GM18867 (cell line): ENCODE measurements around the gene HOMER1.
"Not testable (repeated sequence)": the region's sequence is repeated elsewhere in the genome, so short reads cannot be mapped to it uniquely, and the experiment has no call there.

Source experiments
- ATAC-seq: cut with Tn5 transposase; IDR thresholded peaks from one replicate; pipeline ENCODE4 v1.9.1; 2021; ENCODE audit warnings: mild to moderate bottlenecking, moderate library complexity; ENCODE audit not compliant: unreplicated experiment

HOMER1 gene

DNA sequence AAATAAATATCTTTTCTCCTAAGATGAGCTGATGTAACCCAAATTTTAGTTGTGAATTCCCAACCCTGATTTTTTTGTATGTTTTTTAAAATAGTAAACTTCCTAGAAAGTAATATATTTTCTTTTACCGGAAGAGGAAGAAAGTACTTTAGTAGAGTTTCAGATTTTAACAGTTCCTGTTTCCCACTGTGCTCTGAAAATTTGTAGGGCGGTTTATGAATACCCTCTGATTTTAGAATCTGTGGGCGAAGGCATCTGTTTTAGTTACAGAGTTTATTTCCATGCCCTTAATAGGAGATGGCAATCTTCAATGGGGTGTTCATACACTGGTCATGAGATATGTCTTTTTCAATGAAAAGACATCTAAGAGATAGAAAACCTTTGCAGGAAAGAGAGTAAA, 3.7 kb upstream of the HOMER1 start:
- no peak for ATAC-seq

DNA sequence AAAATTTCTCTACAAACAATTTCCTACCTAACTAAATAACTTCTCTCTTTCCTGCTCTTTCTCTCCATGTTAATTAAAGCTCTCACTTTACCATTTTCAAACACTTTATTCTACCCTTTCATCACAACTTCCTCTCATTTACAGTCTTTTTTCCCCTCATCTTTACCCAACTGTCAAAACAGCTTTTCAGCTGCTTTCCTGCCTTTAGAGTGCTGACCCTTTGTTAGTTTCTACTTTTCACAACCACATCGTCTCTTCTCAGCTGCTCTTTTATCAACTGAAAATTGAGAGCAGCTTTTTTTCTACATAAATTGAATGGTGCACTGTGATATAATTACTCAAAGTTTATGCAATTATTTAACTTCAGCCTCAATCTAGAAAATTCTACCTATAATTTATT, 3.1 kb upstream of the HOMER1 start:
- ATAC-seq = no peak

DNA sequence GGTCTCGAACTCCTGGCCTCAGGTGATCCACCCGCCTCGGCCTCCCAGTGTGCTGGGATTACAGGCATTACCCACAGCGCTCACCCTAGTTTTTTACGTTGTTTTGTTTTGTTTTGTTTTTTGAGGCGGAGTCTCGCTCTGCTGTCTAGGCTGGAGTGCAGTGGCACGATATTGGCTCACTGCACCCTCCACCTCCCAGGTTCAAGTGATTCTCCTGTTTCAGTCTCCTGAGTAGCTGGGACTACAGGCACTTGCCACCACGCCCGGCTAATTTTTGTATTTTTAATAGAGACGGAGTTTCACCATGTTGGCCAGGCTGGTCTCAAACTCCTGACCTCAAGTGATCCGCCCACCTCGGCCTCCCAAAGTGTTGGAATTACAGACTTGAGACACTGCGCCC, 2.4 kb upstream of the HOMER1 start:
- not testable (repeated sequence) for ATAC-seq

DNA sequence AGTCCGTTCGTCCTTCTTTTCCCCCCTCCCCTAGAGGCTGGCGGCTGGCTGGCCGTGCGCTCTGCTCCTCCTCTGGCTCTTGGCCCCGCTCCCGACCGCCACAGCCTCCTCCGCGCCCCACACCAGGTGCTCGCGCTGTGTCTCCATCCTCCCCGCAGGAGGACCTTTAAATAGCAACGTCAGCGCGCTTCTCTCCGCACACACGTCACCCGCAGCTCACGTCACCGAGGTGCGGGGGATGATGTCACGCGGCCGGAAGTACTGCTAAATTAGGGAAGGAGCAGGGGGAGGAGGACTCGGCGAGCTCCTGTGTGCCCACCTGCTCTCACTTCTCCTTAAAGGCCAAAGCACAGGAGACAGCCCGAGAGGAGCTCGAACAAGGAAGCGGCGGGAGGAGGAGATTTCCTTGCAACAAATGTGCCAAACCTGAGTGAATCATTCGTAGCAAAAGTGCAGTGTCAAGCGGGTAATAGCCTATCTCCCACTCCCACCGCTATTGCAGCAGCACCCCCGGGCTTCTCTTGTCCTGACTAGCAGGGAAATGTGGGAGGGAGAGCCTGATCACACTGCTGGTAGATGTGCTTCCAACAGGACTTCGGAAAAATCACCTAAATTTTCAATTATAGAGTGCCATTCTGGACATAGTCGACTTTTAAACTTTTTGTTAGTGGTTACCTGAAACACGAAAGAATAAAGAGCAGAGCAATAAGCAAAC, 614 bp upstream of the HOMER1 start:
- peak; percentile 85 for ATAC-seq

DNA sequence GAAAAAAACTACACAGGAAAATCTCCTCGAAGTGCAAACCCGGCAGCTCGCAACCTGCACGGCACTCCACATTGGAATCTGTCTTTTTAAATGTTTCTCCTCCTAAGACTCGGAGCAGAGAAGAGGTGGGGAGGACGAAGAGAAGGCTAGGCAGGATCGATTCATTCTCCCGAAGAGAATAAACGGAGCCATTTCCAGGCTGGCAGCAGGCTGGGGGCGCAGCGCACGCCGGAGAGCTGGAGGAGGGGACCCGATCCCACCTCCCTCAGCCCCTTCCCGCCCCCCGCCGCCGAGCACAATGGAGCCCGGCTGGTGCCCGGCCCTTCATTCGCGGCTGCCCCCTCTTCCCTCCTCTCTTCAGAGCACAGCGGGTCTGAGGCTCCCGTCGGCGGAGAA, 628 bp downstream of the HOMER1 start:
- no peak for ATAC-seq

DNA sequence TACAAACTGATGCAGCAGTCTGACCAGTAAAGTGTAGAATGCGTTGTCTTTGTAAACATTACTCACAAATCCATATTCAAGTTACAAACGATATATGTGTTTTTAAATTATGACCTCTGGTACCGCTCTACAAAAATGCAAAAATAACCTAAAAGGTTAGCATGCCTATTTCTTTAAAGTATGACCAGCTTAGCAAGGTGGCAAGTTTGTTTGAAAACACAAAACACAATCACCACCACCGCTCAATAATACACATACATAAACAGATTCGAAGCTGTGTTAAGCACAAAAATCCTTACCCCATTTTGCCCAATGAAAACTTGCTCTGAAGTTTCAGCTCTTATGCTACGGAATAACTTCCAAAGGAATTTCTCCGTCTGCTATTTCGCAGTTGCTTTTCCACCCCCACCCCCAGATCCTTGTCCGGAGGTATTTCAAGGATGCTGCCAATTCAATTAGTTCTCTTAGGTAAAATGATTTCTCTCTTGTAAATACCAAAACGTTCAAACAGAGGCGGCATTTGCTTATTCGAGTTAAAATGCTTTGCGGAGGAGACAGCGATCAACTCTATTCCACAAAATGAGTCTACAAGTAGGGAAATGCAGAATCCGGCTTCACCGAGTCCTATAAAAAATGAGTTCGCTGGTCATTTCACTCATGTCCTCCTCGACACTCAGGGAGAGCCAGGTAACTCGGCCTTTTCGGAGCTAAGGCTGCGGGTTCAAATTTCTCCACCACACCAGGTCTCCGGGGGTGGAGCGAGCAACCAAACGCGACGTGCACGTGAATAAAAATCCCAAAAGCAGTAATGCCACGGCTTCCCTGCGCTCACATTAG, 1.2 kb downstream of the HOMER1 start:
- ATAC-seq = no peak

DNA sequence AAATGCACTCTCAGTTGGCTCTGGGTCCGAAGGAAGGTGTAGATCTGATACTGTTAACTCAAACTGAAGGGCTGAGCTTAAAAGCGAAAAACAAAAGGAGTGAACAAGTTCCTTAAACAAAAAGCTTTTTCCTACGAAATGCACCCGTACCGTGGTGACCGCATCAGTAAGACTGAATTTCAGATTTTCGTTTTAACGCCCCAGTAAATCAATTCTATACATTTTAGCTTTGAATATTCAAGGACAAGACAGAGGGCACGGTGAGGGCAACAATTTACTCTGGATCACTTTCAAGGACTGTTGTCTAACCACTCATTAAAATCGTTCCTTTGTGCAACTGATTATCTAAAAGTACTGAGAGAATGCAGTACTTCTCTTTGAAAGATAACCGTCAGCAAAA, 1.9 kb downstream of the HOMER1 start:
- no peak for ATAC-seq

DNA sequence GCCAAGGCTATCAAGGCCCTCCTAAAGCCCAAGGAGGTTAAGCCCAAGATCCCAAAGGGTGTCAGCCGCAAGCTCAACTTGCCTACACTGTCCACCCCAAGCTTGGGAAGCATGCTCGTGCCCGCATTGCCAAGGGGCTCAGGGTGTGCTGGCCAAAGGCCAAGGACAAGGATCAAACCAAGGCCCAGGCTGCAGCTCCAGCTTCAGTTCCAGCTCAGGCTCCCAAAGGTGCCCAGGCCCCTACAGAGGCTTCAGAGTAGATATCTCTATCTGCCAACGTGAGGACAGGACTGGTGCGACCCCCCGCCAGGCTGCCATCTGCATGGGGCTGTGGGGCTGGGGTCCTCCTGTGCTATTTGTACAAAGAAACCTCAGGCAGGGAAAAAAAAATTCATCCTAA, 3.3 kb downstream of the HOMER1 start:
- no peak for ATAC-seq

DNA sequence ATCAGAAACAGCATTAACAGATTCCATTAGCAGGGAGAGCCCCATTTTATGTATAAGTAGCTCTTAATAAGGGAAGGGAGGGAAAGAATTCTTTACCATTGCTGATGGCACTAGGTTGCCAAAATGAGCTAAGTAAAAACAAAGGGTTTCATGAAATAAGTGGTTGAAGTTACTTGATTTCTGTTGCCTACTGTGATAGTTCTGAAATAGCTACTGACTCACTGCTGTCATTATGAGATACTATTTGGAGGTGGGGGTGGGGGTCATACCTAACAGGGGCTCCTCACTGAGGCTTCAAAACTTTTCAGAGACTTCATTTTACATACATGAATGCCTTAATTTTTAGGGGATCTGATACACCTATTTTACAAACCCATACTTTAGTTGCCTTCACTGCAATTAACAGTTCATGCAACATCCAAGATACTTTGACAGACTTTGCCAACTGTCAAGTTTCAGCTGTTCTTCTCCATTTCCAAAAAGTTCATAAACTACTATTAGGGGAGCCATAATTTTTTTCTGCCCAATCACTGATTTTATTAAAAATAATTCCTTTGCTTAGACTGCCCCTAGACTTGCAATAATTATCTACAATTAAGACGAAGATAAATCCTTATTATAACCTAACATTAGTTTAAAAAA, 4.6 kb downstream of the HOMER1 start:
- no peak for ATAC-seq

DNA sequence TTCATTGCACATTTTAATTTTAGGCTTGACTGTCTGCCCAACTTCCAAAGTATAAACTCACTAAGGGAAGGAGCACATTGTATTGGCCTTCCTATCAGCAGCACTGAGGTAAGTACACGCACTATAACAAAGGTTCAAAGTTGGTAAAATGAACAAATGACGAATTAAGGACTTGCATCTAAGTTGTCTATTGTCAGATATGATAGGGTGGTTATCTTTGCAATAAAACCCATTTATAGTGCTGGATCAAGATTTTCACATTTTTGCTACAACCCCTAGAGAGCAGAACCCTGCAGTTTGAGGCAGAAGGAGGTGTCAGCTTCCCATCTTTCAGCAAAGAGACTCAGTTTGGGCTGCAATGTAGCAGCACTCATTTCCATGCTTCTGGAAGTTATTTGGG, 5.1 kb downstream of the HOMER1 start:
- ATAC-seq = no peak

DNA sequence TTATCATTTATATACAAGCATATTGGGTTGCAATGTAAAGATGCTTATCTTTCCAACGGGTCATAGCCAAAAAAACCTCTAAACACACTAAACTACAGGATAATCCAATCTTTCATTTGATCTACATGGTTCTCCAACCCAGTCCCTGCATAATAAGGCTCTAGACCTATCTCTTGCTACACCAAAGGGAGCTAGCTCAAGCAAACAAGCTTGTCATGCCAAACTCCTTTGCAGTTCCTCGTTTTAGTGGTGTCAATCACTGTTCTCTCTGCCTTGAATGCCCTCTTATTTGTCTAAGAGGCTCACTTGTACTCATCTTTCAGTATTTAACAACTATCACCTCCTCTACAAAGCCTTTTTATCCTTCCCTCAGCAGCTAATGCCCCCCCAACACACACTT, 5.6 kb downstream of the HOMER1 start:
- no peak for ATAC-seq

DNA sequence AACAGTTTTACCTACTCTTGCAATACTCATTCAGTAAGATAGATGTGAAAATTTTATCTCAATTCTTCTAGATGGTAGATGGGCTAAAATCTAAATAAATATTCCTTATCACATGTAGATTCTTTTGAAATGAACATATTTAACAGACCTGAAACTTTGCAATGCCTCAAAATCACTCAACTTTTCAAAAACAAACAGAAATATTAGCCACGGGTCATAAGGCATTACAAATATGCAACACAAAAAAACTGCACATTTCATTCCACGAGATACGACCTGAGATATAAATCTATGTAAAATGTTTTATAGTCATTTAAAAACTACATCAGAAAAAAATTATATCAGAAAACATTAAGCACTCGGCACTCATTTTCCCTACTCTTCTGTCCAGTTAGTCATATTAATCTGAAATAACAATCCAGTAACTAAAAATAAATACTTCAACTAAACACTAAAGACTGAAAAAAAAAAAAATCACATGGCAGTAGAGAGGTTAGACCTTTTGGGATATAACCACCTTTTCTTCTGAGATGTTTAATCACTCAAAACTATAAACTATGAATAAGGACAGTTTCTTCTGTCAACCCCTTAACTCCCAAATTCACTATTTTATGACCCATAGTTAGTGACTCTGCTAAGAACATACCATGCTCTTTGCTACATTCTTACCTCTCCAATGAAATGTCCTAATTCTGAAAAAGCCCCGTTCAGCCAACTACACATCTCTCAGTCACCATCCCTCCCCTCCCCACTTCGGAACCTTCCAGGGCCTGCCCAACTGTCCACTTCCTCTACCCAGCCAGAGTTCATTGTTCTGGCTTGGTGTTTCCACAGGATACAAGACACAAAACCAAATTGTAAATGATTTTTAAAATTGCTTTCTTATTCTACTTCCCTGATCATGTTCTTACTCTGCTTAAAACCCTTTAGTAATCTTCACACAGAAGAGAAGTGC, 6.4 kb downstream of the HOMER1 start:
- ATAC-seq = no peak

DNA sequence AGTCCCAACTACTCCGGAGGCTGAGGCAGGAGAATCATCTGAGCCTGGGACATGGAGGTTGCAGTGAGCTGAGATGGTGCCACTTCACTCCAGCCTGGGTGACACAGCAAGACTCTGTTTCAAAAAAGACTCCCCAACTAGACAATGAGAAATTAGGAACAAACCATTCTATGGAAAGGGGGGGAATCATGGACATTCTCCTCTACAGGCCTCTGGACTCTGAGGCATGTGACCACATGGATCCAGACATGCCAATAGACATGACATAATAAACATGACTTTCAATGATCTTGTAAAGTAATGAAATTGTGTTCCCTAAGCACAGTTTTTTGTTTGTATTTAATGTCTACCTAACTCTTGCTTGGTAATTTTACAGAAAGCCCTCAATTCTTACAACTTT, 8.8 kb downstream of the HOMER1 start:
- ATAC-seq = no peak

DNA sequence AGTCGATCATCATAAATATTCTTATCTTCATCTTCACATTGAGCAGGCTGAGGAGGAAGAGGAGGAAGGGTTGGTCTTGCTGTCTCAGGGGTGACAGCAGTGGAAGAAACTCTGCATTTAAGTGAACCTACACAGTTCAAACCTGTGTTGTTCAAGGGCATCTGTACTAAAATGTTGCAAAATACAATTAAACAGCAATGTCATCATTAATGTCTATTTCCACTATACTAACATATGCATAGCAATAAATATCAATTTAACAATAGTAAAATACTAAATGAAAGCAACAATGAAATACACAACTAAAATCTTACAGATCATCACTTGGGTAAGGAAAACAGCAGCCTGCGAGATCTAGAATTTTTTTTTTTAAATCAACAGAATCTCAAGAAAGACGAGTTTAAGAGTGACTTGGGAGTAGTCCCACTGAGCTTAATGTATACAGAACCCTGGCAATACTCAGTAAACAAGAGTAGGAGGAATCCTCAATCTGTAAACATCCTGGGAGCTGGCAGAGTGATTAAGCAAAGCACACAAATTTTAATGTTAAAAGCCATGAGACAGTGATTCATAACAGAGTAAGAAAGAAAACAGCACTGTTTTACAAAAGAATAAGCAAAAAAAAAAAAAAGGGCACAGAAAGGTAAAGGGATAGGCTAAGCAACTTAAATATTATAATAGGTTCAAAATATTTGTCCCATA, 10.0 kb downstream of the HOMER1 start:
- no peak for ATAC-seq

DNA sequence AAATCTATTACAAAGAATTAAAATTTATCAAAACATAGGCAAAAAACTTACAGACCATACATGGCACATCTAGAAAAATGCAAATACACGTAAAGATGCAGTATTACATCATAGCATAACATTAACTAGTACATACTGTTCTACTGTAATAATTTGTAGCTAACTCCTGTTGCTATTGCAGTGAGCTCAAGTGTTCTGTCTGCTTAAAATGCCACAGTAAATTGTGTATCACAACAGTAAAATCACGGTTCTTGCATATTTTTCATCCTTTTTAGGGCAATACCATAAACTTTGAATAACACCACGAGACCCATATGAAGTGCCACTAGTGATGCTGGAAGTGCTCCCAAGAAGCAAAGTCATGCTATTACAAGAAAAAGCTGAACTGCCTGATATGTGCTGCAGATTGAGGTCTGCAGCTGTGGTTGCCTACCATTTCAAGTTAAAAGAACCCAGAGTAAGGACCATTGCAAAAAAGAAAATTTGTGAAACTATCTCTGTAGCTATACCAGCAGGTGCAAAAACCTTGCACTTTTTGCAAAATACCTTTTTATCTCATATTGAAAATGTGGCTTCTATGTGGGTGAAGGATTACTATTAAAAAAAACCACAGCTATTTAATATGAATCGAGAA, 14.2 kb downstream of the HOMER1 start:
- ATAC-seq = no peak

DNA sequence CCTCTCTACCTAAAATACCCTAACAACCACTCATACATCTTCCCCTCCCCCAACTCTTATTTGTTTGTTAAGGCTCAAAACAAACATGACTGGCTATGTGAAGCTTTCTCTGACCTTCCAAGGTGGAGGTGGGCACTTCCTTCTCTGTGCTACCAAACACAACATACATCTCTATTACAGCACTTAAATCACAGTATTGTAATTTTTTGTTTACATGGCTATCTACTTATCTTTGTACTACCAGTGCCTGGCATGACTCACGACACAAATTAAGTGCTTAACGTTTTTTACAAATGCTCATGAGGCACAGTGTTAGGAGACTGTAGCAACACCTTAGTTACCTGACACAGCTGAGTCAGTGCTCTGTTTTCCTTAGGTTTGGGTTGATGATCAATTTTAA, 18.6 kb downstream of the HOMER1 start:
- no peak for ATAC-seq

DNA sequence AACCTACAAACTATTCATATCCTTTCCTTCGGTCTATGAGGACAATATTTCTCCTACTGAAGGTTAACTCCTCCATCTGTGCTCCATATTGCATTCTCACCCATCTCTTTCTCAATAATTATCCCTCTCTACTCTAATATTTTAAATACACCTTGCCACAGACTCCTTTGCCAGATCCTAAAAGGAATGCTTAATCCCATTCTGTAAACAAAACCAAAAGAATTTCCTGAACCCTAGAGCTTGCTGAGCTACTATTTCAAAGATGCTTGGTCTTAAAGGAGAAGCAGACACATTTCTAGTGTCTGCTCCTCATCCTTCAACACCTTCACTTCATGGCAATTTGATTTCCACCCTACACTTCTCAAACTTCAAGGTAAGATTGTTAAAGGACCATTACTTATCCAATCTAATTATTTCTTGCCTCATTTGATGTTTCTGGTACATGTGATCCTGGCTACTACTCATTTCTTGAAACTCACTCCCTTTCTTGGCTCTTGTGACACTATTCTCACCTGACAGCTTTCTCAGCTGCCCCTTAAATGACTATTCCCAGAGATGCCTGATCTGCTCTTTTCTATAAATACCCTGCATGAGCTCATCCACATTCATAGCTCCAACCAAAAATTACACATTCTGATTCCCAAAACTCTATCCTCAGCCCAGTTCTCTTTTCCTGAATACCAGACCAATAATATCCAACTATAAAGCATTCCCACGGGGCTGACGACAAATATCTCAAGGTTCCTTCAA, 20.2 kb downstream of the HOMER1 start:
- ATAC-seq = no peak

DNA sequence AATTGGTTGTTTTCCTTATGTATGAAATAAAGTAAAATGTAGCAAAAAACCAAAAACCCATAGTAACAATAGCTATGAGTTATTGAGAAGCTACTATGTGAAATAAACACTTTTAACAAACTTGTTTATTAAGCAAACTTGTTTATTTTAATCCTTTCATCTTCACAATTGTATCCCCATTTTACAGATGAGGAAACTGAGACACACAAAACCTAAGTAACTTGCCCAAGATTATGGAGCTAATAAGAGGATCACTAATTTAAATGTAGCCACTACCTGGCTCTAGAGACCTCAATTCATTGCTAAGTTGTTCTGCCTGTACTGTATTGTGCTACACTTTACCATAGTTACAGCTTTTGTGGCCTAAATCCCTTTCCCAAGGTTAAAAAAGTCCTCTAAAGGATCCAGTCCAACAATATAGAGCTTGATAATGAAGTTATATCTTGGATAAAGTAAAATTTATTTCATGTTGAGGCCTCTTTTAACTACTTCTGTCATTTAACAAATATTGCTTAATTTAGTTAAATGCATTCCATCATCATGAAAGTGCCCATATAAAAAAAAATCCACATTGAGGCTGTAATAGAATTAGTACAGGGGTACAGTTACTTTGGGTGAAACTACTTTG, 22.1 kb downstream of the HOMER1 start:
- ATAC-seq = no peak
